ENCODE results near the gene TMEM91. TPM values are rescaled to one million over a fixed set of nuclear protein-coding genes. Genes with fewer than 3 reads are reported as not detected.

TMEM91 gene
- total RNA-seq, 1 donor from 2014 or later = 4.8 TPM

- no peak overlapping the region for H3K27ac Mint-ChIP-seq
- no peak overlapping the region for H3K4me3 Mint-ChIP-seq (ENCODE audit: low read depth)
- no peaks in the 10 kb centered on the region for H3K27me3 Mint-ChIP-seq (ENCODE audit: low read depth)
- H3K36me3 Mint-ChIP-seq (ENCODE audit: low read depth) = peaks cover 22% of the 10 kb centered on the region
- intact Hi-C loops (cut with micrococcal nuclease) = no loop called here
- H3K9me3 Mint-ChIP-seq = no peaks in the 10 kb centered on the region
- peaks cover 17% of the 10 kb centered on the region for H3K4me1 Mint-ChIP-seq (ENCODE audit: low read depth)
- no peak for DNase-seq (ENCODE audit: low spot score)
These were observed 49.9 kb downstream of the TMEM91 start for GRCh38 chr19:41426116-41426841.

- H3K9me3 Mint-ChIP-seq = no peaks in the 10 kb centered on the region
- peak within 1 kb of the TSS; percentile 74 for H3K4me3 Mint-ChIP-seq (ENCODE audit: low read depth)
- H3K36me3 Mint-ChIP-seq (ENCODE audit: low read depth) = peaks cover 24% of the 10 kb centered on the region
- DNase-seq (ENCODE audit: low spot score) = peak; percentile 34
- H3K27ac Mint-ChIP-seq = peak within 1 kb of the TSS; percentile 85
- peaks cover 20% of the 10 kb centered on the region for H3K4me1 Mint-ChIP-seq (ENCODE audit: low read depth)
- H3K27me3 Mint-ChIP-seq (ENCODE audit: low read depth) = no peaks in the 10 kb centered on the region
- intact Hi-C loops (cut with micrococcal nuclease) = no loop called here
These were observed 50.8 kb downstream of the TMEM91 start, which contains the start of gene B3GNT8 for GRCh38 chr19:41426952-41427646. Gene B3GNT8, minus strand, starts transcription at chr19:41427374. Its CDS starts 596 bp downstream, at chr19:41426778.

- Mint-ChIP-seq H3K27me3 (ENCODE audit: low read depth) (no peaks in the 10 kb centered on the region), H3K36me3 (ENCODE audit: low read depth) (peaks cover 26% of the 10 kb centered on the region), H3K27ac (peak overlapping the region; percentile 85), H3K4me1 (ENCODE audit: low read depth) (peaks cover 20% of the 10 kb centered on the region), H3K9me3 (no peaks in the 10 kb centered on the region), H3K4me3 (ENCODE audit: low read depth) (peak overlapping the region; percentile 74)
- peak; percentile 35 for DNase-seq (ENCODE audit: low spot score)
- intact Hi-C loops (cut with micrococcal nuclease) = no loop called here
These were observed 51.5 kb downstream of the TMEM91 start for GRCh38 chr19:41427647-41428480.

GRCh38 chr19:41428481-41428859 lies 52.1 kb downstream of the TMEM91 start:
- intact Hi-C loops (cut with micrococcal nuclease) = no loop called here
- Mint-ChIP-seq H3K9me3 (no peaks in the 10 kb centered on the region), H3K4me1 (ENCODE audit: low read depth) (peaks cover 20% of the 10 kb centered on the region), H3K4me3 (ENCODE audit: low read depth) (peak overlapping the region; percentile 57), H3K27ac (peak overlapping the region; percentile 36), H3K36me3 (ENCODE audit: low read depth) (peaks cover 28% of the 10 kb centered on the region), H3K27me3 (ENCODE audit: low read depth) (no peaks in the 10 kb centered on the region)
- no peak for DNase-seq (ENCODE audit: low spot score)

- Mint-ChIP-seq H3K4me3 (ENCODE audit: low read depth) (no peak overlapping the region), H3K4me1 (ENCODE audit: low read depth) (peaks cover 22% of the 10 kb centered on the region), H3K36me3 (ENCODE audit: low read depth) (peaks cover 32% of the 10 kb centered on the region), H3K27me3 (ENCODE audit: low read depth) (no peaks in the 10 kb centered on the region), H3K9me3 (no peaks in the 10 kb centered on the region), H3K27ac (no peak overlapping the region)
- intact Hi-C loops (cut with micrococcal nuclease) = no loop called here
- DNase-seq (ENCODE audit: low spot score) = no peak
These were observed 54.6 kb downstream of the TMEM91 start for GRCh38 chr19:41430922-41431321.

- Mint-ChIP-seq H3K27me3 (ENCODE audit: low read depth) (no peaks in the 10 kb centered on the region), H3K4me1 (ENCODE audit: low read depth) (peaks cover 22% of the 10 kb centered on the region), H3K9me3 (no peaks in the 10 kb centered on the region), H3K36me3 (ENCODE audit: low read depth) (peaks cover 36% of the 10 kb centered on the region), H3K4me3 (ENCODE audit: low read depth) (no peak overlapping the region), H3K27ac (no peak overlapping the region)
- intact Hi-C loops (cut with micrococcal nuclease) = no loop called here
- DNase-seq (ENCODE audit: low spot score) = no peak
These were observed 55.4 kb downstream of the TMEM91 start for GRCh38 chr19:41431426-41432386.

GRCh38 chr19:41433171-41433570 lies 56.8 kb downstream of the TMEM91 start:
- no peak overlapping the region for H3K27ac Mint-ChIP-seq
- no peaks in the 10 kb centered on the region for H3K27me3 Mint-ChIP-seq (ENCODE audit: low read depth)
- peaks cover 43% of the 10 kb centered on the region for H3K36me3 Mint-ChIP-seq (ENCODE audit: low read depth)
- no peak overlapping the region for H3K4me3 Mint-ChIP-seq (ENCODE audit: low read depth)
- H3K9me3 Mint-ChIP-seq = no peaks in the 10 kb centered on the region
- H3K4me1 Mint-ChIP-seq (ENCODE audit: low read depth) = peaks cover 14% of the 10 kb centered on the region
- DNase-seq (ENCODE audit: low spot score) = no peak
- intact Hi-C loops (cut with micrococcal nuclease) = no loop called here

Other genes with a start within 250 kb of the TMEM91 start
- gene CYP2S1, start 183.3 kb upstream of the TMEM91 start, total RNA-seq = 0.34 and 1.2 TPM in 2 replicates
- gene AXL, start 157.3 kb upstream of the TMEM91 start, total RNA-seq = 0.21 and 0.50 TPM in 2 replicates
- 283 and 294 TPM in 2 replicates for gene HNRNPUL1, start 112.2 kb upstream of the TMEM91 start, total RNA-seq
- gene CCDC97, start 66.4 kb upstream of the TMEM91 start, total RNA-seq = 33.5 and 34.4 TPM in 2 replicates
- gene TGFB1, start 22.6 kb upstream of the TMEM91 start, total RNA-seq = 125 and 126 TPM in 2 replicates
- 6.2 TPM in 2 replicates for gene B9D2, start 12.4 kb upstream of the TMEM91 start, total RNA-seq
- 50.4 and 54.3 TPM in 2 replicates for gene EXOSC5, start 20.8 kb downstream of the TMEM91 start, total RNA-seq
- 18.9 and 20.5 TPM in 2 replicates for gene BCKDHA, start 21.3 kb downstream of the TMEM91 start, total RNA-seq
- gene B3GNT8, start 50.8 kb downstream of the TMEM91 start, total RNA-seq = 0.96 and 0.97 TPM in 2 replicates
- gene DMAC2, start 63.4 kb downstream of the TMEM91 start, total RNA-seq = 58.3 and 60.8 TPM in 2 replicates
- gene ERICH4, start 66.6 kb downstream of the TMEM91 start, total RNA-seq = not detected in 2 replicates
- 16.6 and 19.4 TPM in 2 replicates for gene CEACAM21, start 199.6 kb downstream of the TMEM91 start, total RNA-seq

Data from activated T-helper 2 cell treated with anti-CD3 and anti-CD28 coated beads, Interferon-gamma antibody, Interleukin-2, Interleukin-4, amounts not matched to agents 10 μg/mL and 5 μg/mL and 100 μg/mL, durations not matched to agents 14 hours and 24 hours and 36 hours (primary cell).